H9 (cell line): ENCODE results near the gene GPR156. TPM values are rescaled to one million over a fixed set of nuclear protein-coding genes. Genes with fewer than 3 reads are reported as not detected.

Experiments
- DNase-seq: peaks from one replicate; pipeline ENCODE4 v3.0.0-alpha.2; 2017
- H2AFZ ChIP-seq: one replicate; pipeline ENCODE4 v1.6.1; 2013; ENCODE audit warnings: mild to moderate bottlenecking, low read length, control low read depth, moderate library complexity
- H2AK5ac ChIP-seq: 2 replicates; pipeline ENCODE4 v1.6.1; 2013; ENCODE audit warnings: low read length, control low read depth, mixed read lengths; ENCODE audit not compliant: insufficient read length
- H2BK120ac ChIP-seq: one replicate; pipeline ENCODE4 v1.6.1; 2013; ENCODE audit warnings: low read depth, mild to moderate bottlenecking, low read length, control low read depth, inconsistent platforms; ENCODE audit not compliant: poor library complexity, severe bottlenecking
- H2BK12ac ChIP-seq: 2 replicates; pipeline ENCODE4 v1.6.1; 2013; ENCODE audit warnings: low read length, control low read depth, mixed read lengths, low read depth; ENCODE audit not compliant: insufficient read length
- H2BK15ac ChIP-seq: 2 replicates; pipeline ENCODE4 v1.6.1; 2013; ENCODE audit warnings: low read depth, low read length, control low read depth
- H2BK20ac ChIP-seq: one replicate; pipeline ENCODE4 v1.6.1; 2013; ENCODE audit warnings: low read depth, mild to moderate bottlenecking, low read length, control low read depth, inconsistent platforms; ENCODE audit not compliant: poor library complexity, severe bottlenecking
- H2BK5ac ChIP-seq: 2 replicates; pipeline ENCODE4 v1.6.1; 2013; ENCODE audit warnings: low read length, control low read depth, mixed read lengths; ENCODE audit not compliant: insufficient read length
- H3K14ac ChIP-seq: 2 replicates; pipeline ENCODE4 v1.6.1; 2013; ENCODE audit warnings: low read length, control low read depth; ENCODE audit not compliant: insufficient read depth
- H3K18ac ChIP-seq: 2 replicates; pipeline ENCODE4 v1.6.1; 2013; ENCODE audit warnings: low read depth, mild to moderate bottlenecking, mixed read lengths, low read length, control low read depth; ENCODE audit not compliant: insufficient read length
- H3K23ac ChIP-seq: 2 replicates; pipeline ENCODE4 v1.6.1; 2013; ENCODE audit warnings: low read length, control low read depth, mixed read lengths, low read depth; ENCODE audit not compliant: insufficient read length
- H3K23me2 ChIP-seq: 2 replicates; pipeline ENCODE4 v1.6.1; 2013; ENCODE audit warnings: low read depth, mild to moderate bottlenecking, mixed read lengths, low read length, control low read depth; ENCODE audit not compliant: insufficient read length, poor library complexity, severe bottlenecking
- H3K27ac ChIP-seq: 2 replicates; pipeline ENCODE4 v1.5.1; 2013; ENCODE audit warnings: low read length, control low read depth, mixed read lengths, low read depth; ENCODE audit not compliant: insufficient read length
- H3K27me3 ChIP-seq: 2 replicates; pipeline ENCODE4 v1.6.1; 2013; ENCODE audit warnings: low read length, control low read depth, inconsistent platforms; ENCODE audit not compliant: insufficient read depth
- H3K4ac ChIP-seq: 2 replicates; pipeline ENCODE4 v1.6.1; 2013; ENCODE audit warnings: low read depth, mild to moderate bottlenecking, control low read depth, inconsistent platforms, low read length, moderate library complexity
- H3K4me1 ChIP-seq: 2 replicates; pipeline ENCODE4 v1.6.1; 2013; ENCODE audit warnings: low read length, control low read depth, inconsistent platforms; ENCODE audit not compliant: insufficient read depth
- H3K4me2 ChIP-seq: 2 replicates; pipeline ENCODE4 v1.6.1; 2013; ENCODE audit warnings: low read length, control low read depth, mixed read lengths; ENCODE audit not compliant: insufficient read length, insufficient read depth
- H3K56ac ChIP-seq: 2 replicates; pipeline ENCODE4 v1.6.1; 2013; ENCODE audit warnings: low read depth, mild to moderate bottlenecking, mixed read lengths, low read length, control low read depth; ENCODE audit not compliant: insufficient read length
- H3K79me1 ChIP-seq: 2 replicates; pipeline ENCODE4 v1.6.1; 2013; ENCODE audit warnings: low read depth, mild to moderate bottlenecking, moderate library complexity, low read length, control low read depth, inconsistent platforms; ENCODE audit not compliant: insufficient read depth, poor library complexity, severe bottlenecking
- H3K79me2 ChIP-seq: 2 replicates; pipeline ENCODE4 v1.6.1; 2013; ENCODE audit warnings: low read length, control low read depth, inconsistent platforms; ENCODE audit not compliant: insufficient read depth
- H3K9ac ChIP-seq: 2 replicates; pipeline ENCODE4 v1.6.1; 2013; ENCODE audit warnings: low read length, control low read depth, mixed read lengths; ENCODE audit not compliant: insufficient read length; ENCODE audit errors: extremely low read depth
- H3K9me3 ChIP-seq: one replicate; pipeline ENCODE4 v1.6.1; 2013; ENCODE audit warnings: low read depth, low read length, inconsistent platforms; ENCODE audit not compliant: control insufficient read depth
- H3T11ph ChIP-seq: one replicate; pipeline ENCODE4 v1.6.1; 2013; ENCODE audit warnings: mild to moderate bottlenecking, low read length, control low read depth, inconsistent platforms
- H4K20me1 ChIP-seq: one replicate; pipeline ENCODE4 v1.6.1; 2013; ENCODE audit not compliant: control insufficient read depth, insufficient read length, insufficient read depth
- H4K5ac ChIP-seq: 2 replicates; pipeline ENCODE4 v1.6.1; 2013; ENCODE audit warnings: low read depth, mild to moderate bottlenecking, mixed read lengths, low read length, control low read depth; ENCODE audit not compliant: insufficient read length
- H4K8ac ChIP-seq: replicated peaks from 2 replicates; pipeline ENCODE4 v1.6.1; 2013; ENCODE audit warnings: low read length, control low read depth, mixed read lengths, low read depth; ENCODE audit not compliant: insufficient read length
- H4K91ac ChIP-seq: 2 replicates; pipeline ENCODE4 v1.6.1; 2013; ENCODE audit warnings: low read depth, mild to moderate bottlenecking, moderate library complexity, mixed read lengths, low read length, control low read depth; ENCODE audit not compliant: insufficient read length
- H3K27ac Mint-ChIP-seq, 3 experiments: 2 replicates in 2 of 3; 3 replicates in 1 of 3; pipeline ENCODE4 v1.8.0; 2020 to 2021; ENCODE audit warnings: mixed read lengths in 3 of 3, mild to moderate bottlenecking in 1 of 3, moderate library complexity in 1 of 3
- H3K27me3 Mint-ChIP-seq: 2 replicates; pipeline ENCODE4 v1.8.0; 2021; ENCODE audit warnings: low read depth, mild to moderate bottlenecking, moderate library complexity, mixed read lengths
- H3K36me3 Mint-ChIP-seq, 3 experiments: 2 replicates in 2 of 3; 3 replicates in 1 of 3; pipeline ENCODE4 v1.8.0; 2020 to 2021; ENCODE audit warnings: low read depth in 3 of 3, mixed read lengths in 3 of 3; ENCODE audit not compliant: insufficient read depth in 1 of 3
- H3K4me1 Mint-ChIP-seq, 2 experiments: 2 replicates each; pipeline ENCODE4 v1.8.0; 2020; ENCODE audit warnings: mixed read lengths in 2 of 2
- H3K4me3 Mint-ChIP-seq, 2 experiments: 2 replicates in 1 of 2; 3 replicates in 1 of 2; pipeline ENCODE4 v1.8.0; 2020 to 2021; ENCODE audit warnings: mild to moderate bottlenecking in 2 of 2, mixed read lengths in 2 of 2, moderate library complexity in 1 of 2
- H3K9me3 Mint-ChIP-seq, 2 experiments: 2 replicates in 1 of 2; 3 replicates in 1 of 2; pipeline ENCODE4 v1.8.0; 2020; ENCODE audit warnings: mild to moderate bottlenecking in 2 of 2, mixed read lengths in 2 of 2, moderate library complexity in 1 of 2
- CTCF ChIP-seq: fragments of 200-600 bp; sonication (generic); conservative IDR thresholded peaks from 3 replicates; pipeline ENCODE4 v1.8.0; 2021; ENCODE audit warnings: antibody characterized with exemption, mild to moderate bottlenecking
- WGBS: extraction: QIAGEN DNeasy Blood & Tissue Kit; methylation state at CpG from one replicate; pipeline ENCODE4 v1.1.7; 2013; ENCODE audit warnings: missing lambda C conversion rate, low lambda C conversion rate, mixed read lengths; ENCODE audit not compliant: insufficient read length; ENCODE audit errors: extremely low coverage; 5-methylcytosine and 5-hydroxymethylcytosine counted together
- total RNA-seq: library from RNA; stranded (reverse); gene quantifications from 2 replicates; pipeline ENCODE4 v1.2.1, GENCODE V29; 2021

Gene GPR156
- total RNA-seq, 1 experiment from 2014 or later, result 1.8 TPM

GRCh38 chr3:120172070-120172469 is 113.0 kb downstream of the GPR156 start:
- no peaks in the 10 kb centered on the region for H3K9me3 Mint-ChIP-seq
- no CpG with 5 or more reads among the region's 6 CpGs for WGBS
- H3K14ac ChIP-seq, result no peak overlapping the region

More at GRCh38 chr3:120172070-120172469, 113.0 kb downstream of the GPR156 start:
- Histone ChIP-seq H3K9ac (no peak overlapping the region), H2AK5ac (no peak overlapping the region), H4K8ac (no peak overlapping the region), H3K4ac (no peak overlapping the region), H2BK15ac (no peak overlapping the region), H3K4me1 (no peaks in the 10 kb centered on the region), H3K27ac (no peak overlapping the region), H3K23me2 (no peaks in the 10 kb centered on the region), H3K27me3 (no peaks in the 10 kb centered on the region), H4K91ac (no peak overlapping the region), H3K56ac (no peak overlapping the region), H3K9me3 (no peaks in the 10 kb centered on the region), H3T11ph (no peak overlapping the region), H4K5ac (no peak overlapping the region), H3K4me2 (no peak overlapping the region), H3K79me1 (no peaks in the 10 kb centered on the region), H4K20me1 (no peaks in the 10 kb centered on the region), H2BK120ac (no peak overlapping the region), H3K18ac (no peak overlapping the region), H3K79me2 (no peaks in the 10 kb centered on the region), H2BK12ac (no peak overlapping the region), H2AFZ (no peak overlapping the region), H2BK20ac (no peak overlapping the region), H3K23ac (no peak overlapping the region), H2BK5ac (no peak overlapping the region)
- Mint-ChIP-seq H3K27ac (no peak overlapping the region), H3K36me3 (no peaks in the 10 kb centered on the region), H3K4me3 (no peak overlapping the region), H3K27me3 (no peaks in the 10 kb centered on the region), H3K4me1 (peaks cover 5 to 8% of the 10 kb centered on the region in 2 experiments)
- no peak for TF ChIP-seq CTCF
- DNase-seq, result no peak
